ENCODE results near the gene TRIM25.

TRIM25 gene

GRCh38 chr17:56896217-56896967 is 17.5 kb downstream of the TRIM25 start:
- DNase-seq (ENCODE audit: low spot score) = no peak

GRCh38 chr17:56894859-56895455 is 18.9 kb downstream of the TRIM25 start:
- DNase-seq (ENCODE audit: low spot score) = no peak

- DNase-seq (ENCODE audit: low spot score) = no peak
Observed at GRCh38 chr17:56893503-56893902, 20.3 kb downstream of the TRIM25 start.

- no peak for DNase-seq (ENCODE audit: low spot score)
Observed at GRCh38 chr17:56892333-56892732, 21.5 kb downstream of the TRIM25 start.

- DNase-seq (ENCODE audit: low spot score) = no peak
Observed at GRCh38 chr17:56891751-56892150, 22.1 kb downstream of the TRIM25 start.

GRCh38 chr17:56890906-56891674 is 22.8 kb downstream of the TRIM25 start:
- DNase-seq (ENCODE audit: low spot score) = no peak

GRCh38 chr17:56890390-56890789 is 23.5 kb downstream of the TRIM25 start:
- no peak for DNase-seq (ENCODE audit: low spot score)

GRCh38 chr17:56887552-56888467 is 26.0 kb downstream of the TRIM25 start:
- DNase-seq (ENCODE audit: low spot score) = no peak

- DNase-seq (ENCODE audit: low spot score) = no peak
Observed at GRCh38 chr17:56887105-56887504, 26.7 kb downstream of the TRIM25 start.

GRCh38 chr17:56886288-56886731 is 27.5 kb downstream of the TRIM25 start:
- no peak for DNase-seq (ENCODE audit: low spot score)

- DNase-seq (ENCODE audit: low spot score) = no peak
Observed at GRCh38 chr17:56885312-56885657, 28.6 kb downstream of the TRIM25 start.

- DNase-seq (ENCODE audit: low spot score) = no peak
Observed at GRCh38 chr17:56884483-56885311, 29.2 kb downstream of the TRIM25 start.

GRCh38 chr17:56883616-56884015 is 30.2 kb downstream of the TRIM25 start:
- DNase-seq (ENCODE audit: low spot score) = no peak

- no peak for DNase-seq (ENCODE audit: low spot score)
Observed at GRCh38 chr17:56881685-56882295, 32.1 kb downstream of the TRIM25 start.

GRCh38 chr17:56880571-56880970 is 33.3 kb downstream of the TRIM25 start:
- DNase-seq (ENCODE audit: low spot score) = no peak

- no peak for DNase-seq (ENCODE audit: low spot score)
Observed at GRCh38 chr17:56880133-56880532, 33.7 kb downstream of the TRIM25 start.

- no peak for DNase-seq (ENCODE audit: low spot score)
Observed at GRCh38 chr17:56879280-56879679, 34.6 kb downstream of the TRIM25 start.

GRCh38 chr17:56876766-56877179 is 37.1 kb downstream of the TRIM25 start:
- no peak for DNase-seq (ENCODE audit: low spot score)

- no peak for DNase-seq (ENCODE audit: low spot score)
Observed at GRCh38 chr17:56870081-56870651, 43.7 kb downstream of the TRIM25 start.

- DNase-seq (ENCODE audit: low spot score) = no peak
Observed at GRCh38 chr17:56868716-56869115, 45.1 kb downstream of the TRIM25 start.
